ENCODE measurements around the gene GATD1.

GATD1 gene

GRCh38 chr11:792535-792821, 15.2 kb upstream of the GATD1 start:
- no peak overlapping the region for H3K27ac ChIP-seq
- H3K4me1 ChIP-seq (ENCODE audit: low read depth, poor library complexity, severe bottlenecking) = peaks cover 16% of the 10 kb centered on the region
- H3K27me3 ChIP-seq (ENCODE audit: insufficient read depth, low read depth) = no peaks in the 10 kb centered on the region
- H2AFZ ChIP-seq (ENCODE audit: low read depth) = no peak overlapping the region
- no peaks in the 10 kb centered on the region for H4K20me1 ChIP-seq (ENCODE audit: insufficient read depth)
- H3K79me2 ChIP-seq (ENCODE audit: insufficient read depth, low read depth) = 0 out of 2 replicates have a peak, but pooled peaks cover 4% of the 10 kb centered on the region
- H3K4me2 ChIP-seq = no peak overlapping the region
- H3K4me3 ChIP-seq (IDR thresholded peaks at IDR 0.05; ENCODE audit: insufficient read depth, low read depth, low read length) = no peak overlapping the region
- no peaks in the 10 kb centered on the region for H3K36me3 ChIP-seq (ENCODE audit: insufficient read depth)
- no peak for TF ChIP-seq CTCF (conservative IDR thresholded peaks at IDR 0.05; ENCODE audit: low read depth, low read length)
- H3K9ac ChIP-seq = no peak overlapping the region

GRCh38 chr11:791658-792534, 14.6 kb upstream of the GATD1 start:
- 0 out of 2 replicates have a peak, but pooled peaks cover 4% of the 10 kb centered on the region for H3K79me2 ChIP-seq (ENCODE audit: insufficient read depth, low read depth)
- H2AFZ ChIP-seq (ENCODE audit: low read depth) = no peak overlapping the region
- H4K20me1 ChIP-seq (ENCODE audit: insufficient read depth) = no peaks in the 10 kb centered on the region
- H3K9ac ChIP-seq = no peak overlapping the region
- TF ChIP-seq CTCF (conservative IDR thresholded peaks at IDR 0.05; ENCODE audit: low read depth, low read length) = no peak
- peaks cover 16% of the 10 kb centered on the region for H3K4me1 ChIP-seq (ENCODE audit: low read depth, poor library complexity, severe bottlenecking)
- no peaks in the 10 kb centered on the region for H3K36me3 ChIP-seq (ENCODE audit: insufficient read depth)
- H3K4me2 ChIP-seq = no peak overlapping the region
- H3K27ac ChIP-seq = no peak overlapping the region
- H3K27me3 ChIP-seq (ENCODE audit: insufficient read depth, low read depth) = no peaks in the 10 kb centered on the region
- H3K4me3 ChIP-seq (IDR thresholded peaks at IDR 0.05; ENCODE audit: insufficient read depth, low read depth, low read length) = no peak overlapping the region

GRCh38 chr11:790721-791564, 13.7 kb upstream of the GATD1 start:
- H3K4me2 ChIP-seq = no peak overlapping the region
- no peak overlapping the region for H3K4me3 ChIP-seq (IDR thresholded peaks at IDR 0.05; ENCODE audit: insufficient read depth, low read depth, low read length)
- no peaks in the 10 kb centered on the region for H3K27me3 ChIP-seq (ENCODE audit: insufficient read depth, low read depth)
- no peaks in the 10 kb centered on the region for H3K36me3 ChIP-seq (ENCODE audit: insufficient read depth)
- peaks cover 12% of the 10 kb centered on the region for H3K4me1 ChIP-seq (ENCODE audit: low read depth, poor library complexity, severe bottlenecking)
- TF ChIP-seq CTCF (conservative IDR thresholded peaks at IDR 0.05; ENCODE audit: low read depth, low read length) = no peak
- no peak overlapping the region for H2AFZ ChIP-seq (ENCODE audit: low read depth)
- H3K27ac ChIP-seq = no peak overlapping the region
- H4K20me1 ChIP-seq (ENCODE audit: insufficient read depth) = no peaks in the 10 kb centered on the region
- H3K79me2 ChIP-seq (ENCODE audit: insufficient read depth, low read depth) = 0 out of 2 replicates have a peak, but pooled peaks cover 4% of the 10 kb centered on the region
- no peak overlapping the region for H3K9ac ChIP-seq

- Histone ChIP-seq H3K4me2 (peak within 1 kb of the TSS; percentile 84; the same call in 1 of the 2 replicates), H2AFZ (ENCODE audit: low read depth) (no peak within 1 kb of the TSS), H3K79me2 (ENCODE audit: insufficient read depth, low read depth) (no peaks in the 10 kb centered on the region), H3K4me3 (IDR thresholded peaks at IDR 0.05; ENCODE audit: insufficient read depth, low read depth, low read length) (no peak within 1 kb of the TSS), H3K4me1 (ENCODE audit: low read depth, poor library complexity, severe bottlenecking) (peaks cover 12% of the 10 kb centered on the region), H3K27me3 (ENCODE audit: insufficient read depth, low read depth) (no peaks in the 10 kb centered on the region), H3K9ac (peak within 1 kb of the TSS; percentile 32; the same call in 1 of the 2 replicates), H3K27ac (no peak within 1 kb of the TSS; the same call in 1 of the 2 replicates), H4K20me1 (ENCODE audit: insufficient read depth) (no peaks in the 10 kb centered on the region), H3K36me3 (ENCODE audit: insufficient read depth) (no peaks in the 10 kb centered on the region)
- no peak for TF ChIP-seq CTCF (conservative IDR thresholded peaks at IDR 0.05; ENCODE audit: low read depth, low read length)
These were observed 12.7 kb upstream of the GATD1 start, which contains the start of gene CEND1 for GRCh38 chr11:789943-790342. TSS of gene CEND1 (minus strand) at chr11:790090. CDS start at chr11:788576, 1,514 bp downstream.
